Measurements from ENCODE around the gene NOP58.
"Not testable (repeated sequence)": the region's sequence is repeated elsewhere in the genome, so short reads cannot be mapped to it uniquely, and the experiment has no call there.

Gene NOP58

DNA sequence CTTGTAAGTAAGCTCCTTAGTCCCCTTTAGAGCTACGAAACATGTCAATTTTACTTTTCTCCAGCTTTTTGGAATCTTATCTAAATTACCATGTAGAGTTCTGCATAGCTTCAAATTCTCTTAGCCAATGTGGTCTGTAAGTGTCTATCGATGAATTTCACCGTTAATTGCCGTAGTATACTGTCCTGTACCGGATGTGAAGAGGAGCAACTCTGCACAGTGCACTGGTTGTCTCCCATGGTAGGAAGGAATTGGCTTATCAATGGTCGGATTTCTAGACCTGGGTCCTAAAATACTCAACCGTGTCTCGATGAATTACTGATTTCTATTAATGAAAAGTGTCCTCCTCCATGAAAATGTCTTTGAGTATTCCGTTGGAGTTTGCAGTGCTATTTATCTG is 1.9 kb downstream of the NOP58 start:
- Histone ChIP-seq H3K4me3 (peak overlapping the region; percentile 74 to 94 (median 88)), H3K27ac (peak overlapping the region in 9 of 11 experiments; percentile 7 to 98 (median 95); a peak in 12 of 22 replicates), H3K36me3 (peaks cover 0 to 40% (median 19%) of the 10 kb centered on the region in 11 experiments; a peak in 11 of 22 replicates), H3K9me3 (replicated peaks in 1 of 11) (no peaks in the 10 kb centered on the region), H4K20me1 (peaks cover 59 to 68% (median 63%) of the 10 kb centered on the region in 11 experiments; a peak in 21 of 22 replicates), H3K27me3 (no peaks in the 10 kb centered on the region), H3K4me2 (peak overlapping the region; percentile 80 to 97 (median 88)), H3K4me1 (peaks cover 40 to 57% (median 53%) of the 10 kb centered on the region in 10 experiments), H3K9ac (peak overlapping the region; percentile 91 to 98 (median 96))
- no peak for TF ChIP-seq Cebpa-rat (IDR thresholded peaks at IDR 0.05)

DNA sequence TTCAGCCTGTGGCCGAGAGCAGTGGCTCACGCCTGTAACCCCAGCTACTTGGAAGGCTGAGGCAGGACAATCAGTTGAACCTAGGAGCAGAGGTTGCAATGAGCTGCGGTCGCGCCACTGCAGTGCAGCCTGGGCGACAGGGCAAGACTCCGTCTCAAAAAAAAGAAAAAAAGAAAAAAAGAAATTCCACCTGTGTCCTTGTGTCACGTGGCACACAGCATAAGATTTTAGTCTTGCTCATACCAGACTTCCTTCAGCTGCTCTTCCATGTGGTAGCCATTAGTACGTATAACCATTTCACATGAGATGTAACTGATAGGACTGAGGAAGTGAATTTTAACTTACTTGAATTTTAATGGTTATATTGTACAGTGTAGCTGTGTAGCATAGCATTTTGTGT is 4.0 kb downstream of the NOP58 start:
- TF ChIP-seq Cebpa-rat (IDR thresholded peaks at IDR 0.05), result no peak
- H3K27me3 ChIP-seq, result no peaks in the 10 kb centered on the region
- H4K20me1 ChIP-seq, result peaks cover 78 to 89% (median 84%) of the 10 kb centered on the region in 11 experiments; a peak in 21 of 22 replicates
- H3K4me3 ChIP-seq, result peak overlapping the region in 2 of 10 experiments; percentile 19 to 88; a peak in 2 of 20 replicates
- peak overlapping the region; percentile 80 to 97 (median 88) for H3K4me2 ChIP-seq
- no peak overlapping the region for H3K27ac ChIP-seq
- H3K4me1 ChIP-seq, result peaks cover 34 to 59% (median 51%) of the 10 kb centered on the region in 10 experiments
- H3K9ac ChIP-seq, result peak overlapping the region in 1 of 11 experiments; percentile 1; a peak in 1 of 22 replicates
- peaks cover 0 to 51% (median 30%) of the 10 kb centered on the region in 11 experiments; a peak in 17 of 22 replicates for H3K36me3 ChIP-seq
- H3K9me3 ChIP-seq (replicated peaks in 1 of 11), result no peaks in the 10 kb centered on the region

DNA sequence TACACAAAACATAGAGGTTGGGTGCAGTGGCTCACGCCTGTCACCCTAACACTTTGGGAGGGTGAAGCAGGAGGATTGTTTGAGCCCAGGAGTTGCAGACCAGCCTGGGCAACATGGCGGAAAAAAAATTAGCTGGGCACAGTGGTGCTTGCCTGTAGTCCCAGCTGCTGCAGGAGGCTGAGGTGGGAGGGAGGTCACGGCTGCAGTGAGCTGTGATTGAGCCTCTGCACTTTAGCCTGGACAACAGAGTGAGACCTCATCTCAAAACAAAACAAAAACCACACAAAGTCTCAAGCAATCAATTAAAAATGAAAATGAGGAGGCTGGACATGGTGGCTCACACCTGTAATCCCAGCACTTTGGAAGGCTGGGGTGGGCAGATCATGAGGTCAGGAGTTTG is 4.9 kb downstream of the NOP58 start:
- no peaks in the 10 kb centered on the region for H3K27me3 ChIP-seq
- no peak overlapping the region for H3K27ac ChIP-seq
- no peaks in the 10 kb centered on the region for H3K9me3 ChIP-seq (replicated peaks in 1 of 11)
- peak overlapping the region; percentile 33 to 97 (median 87) for H3K4me2 ChIP-seq
- H4K20me1 ChIP-seq, result peaks cover 87 to 98% (median 93%) of the 10 kb centered on the region in 11 experiments; a peak in 21 of 22 replicates
- H3K9ac ChIP-seq, result peak overlapping the region in 5 of 11 experiments; percentile 12 to 43 (median 36); a peak in 7 of 22 replicates
- 0 out of 20 replicates have a peak overlapping the region, but pooled peaks of 1 of the 10 experiments have one; percentile 4 for H3K4me3 ChIP-seq
- TF ChIP-seq Cebpa-rat (IDR thresholded peaks at IDR 0.05), result no peak
- peaks cover 31 to 59% (median 50%) of the 10 kb centered on the region in 10 experiments for H3K4me1 ChIP-seq
- peaks cover 5 to 60% (median 39%) of the 10 kb centered on the region in 11 experiments for H3K36me3 ChIP-seq

DNA sequence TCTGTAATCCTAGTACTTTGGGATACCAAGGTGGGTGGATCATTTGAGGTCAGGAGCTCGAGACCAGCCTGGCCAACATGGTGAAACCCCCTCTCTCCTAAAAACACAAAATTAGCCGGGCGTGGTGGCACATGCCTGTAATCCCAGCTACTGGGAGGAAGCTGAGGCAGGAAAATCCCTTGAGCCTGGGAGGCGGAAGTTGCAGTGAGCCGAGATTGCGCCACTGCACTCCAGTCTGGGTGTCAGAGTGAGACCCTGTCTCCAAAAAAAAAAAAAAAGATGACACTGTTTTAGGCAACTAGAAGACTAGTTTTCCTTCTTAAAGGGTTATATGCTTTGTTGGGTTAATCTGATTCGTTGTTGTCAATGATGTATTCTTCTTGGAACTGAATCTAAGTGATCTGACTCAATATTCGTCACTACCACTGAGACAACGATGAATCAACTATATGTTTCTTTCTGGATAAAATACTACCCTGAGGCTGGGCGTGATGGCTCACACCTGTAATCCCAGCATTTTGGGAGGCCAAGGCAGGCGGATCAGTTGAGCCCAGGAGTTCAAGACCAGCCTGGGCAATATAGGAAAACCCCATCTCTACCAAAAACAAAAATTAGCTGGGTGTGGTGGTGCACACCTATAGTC is 10.6 kb downstream of the NOP58 start:
- H3K9me3 ChIP-seq (replicated peaks in 1 of 11); H3K27ac ChIP-seq; H3K4me3 ChIP-seq; H3K9ac ChIP-seq; H3K27me3 ChIP-seq: not testable (repeated sequence)
- Histone ChIP-seq H3K36me3 (peaks cover 46 to 94% (median 81%) of the 10 kb centered on the region in 11 experiments), H3K4me1 (peaks cover 4 to 56% (median 31%) of the 10 kb centered on the region in 10 experiments; a peak in 19 of 20 replicates), H4K20me1 (peaks cover 87 to 100% (median 100%) of the 10 kb centered on the region in 11 experiments; a peak in 21 of 22 replicates), H3K4me2 (peak overlapping the region in 2 of 11 experiments; percentile 19 to 24; a peak in 2 of 22 replicates)

DNA sequence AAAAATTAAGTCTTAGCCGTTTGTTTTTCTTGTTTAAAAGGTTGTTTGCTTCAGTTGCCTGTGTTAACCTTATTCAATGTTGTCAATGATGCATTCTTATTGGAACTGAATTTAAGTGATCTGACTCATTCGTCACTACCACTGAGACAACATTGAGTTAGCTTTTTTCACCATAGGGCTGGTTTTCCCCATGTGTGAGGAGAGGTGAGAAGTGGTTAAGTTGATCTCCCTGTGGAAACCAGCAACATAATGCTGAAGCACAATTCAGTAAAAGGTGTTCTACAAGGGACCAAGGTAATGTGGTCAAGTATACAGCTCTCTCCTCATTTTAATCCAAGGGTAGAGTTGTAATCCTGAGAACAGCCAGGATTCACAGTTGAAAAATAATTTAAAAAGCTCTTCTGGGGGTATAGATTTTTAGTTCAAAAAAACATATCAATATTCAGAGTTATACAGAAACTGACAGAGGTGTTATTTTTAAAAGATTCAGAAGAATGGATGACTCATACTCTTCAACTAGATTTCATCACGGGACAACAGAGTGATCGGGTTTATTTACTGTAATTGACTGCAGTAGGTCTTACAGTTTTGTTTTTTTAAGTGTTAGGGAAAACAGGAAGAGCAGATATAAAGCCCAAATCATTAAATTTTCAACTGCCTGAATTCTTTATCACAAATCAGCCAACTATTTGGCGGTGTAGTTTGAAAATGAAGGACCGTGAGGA is 12.6 kb downstream of the NOP58 start:
- H3K27me3 ChIP-seq, result no peaks in the 10 kb centered on the region
- H3K9me3 ChIP-seq (replicated peaks in 1 of 11), result no peaks in the 10 kb centered on the region
- H3K27ac ChIP-seq, result peak overlapping the region in 5 of 11 experiments; percentile 14 to 56 (median 50); a peak in 6 of 22 replicates
- no peak for TF ChIP-seq Cebpa-rat (IDR thresholded peaks at IDR 0.05)
- H3K36me3 ChIP-seq, result peaks cover 66 to 100% (median 92%) of the 10 kb centered on the region in 11 experiments
- no peak overlapping the region for H3K4me3 ChIP-seq
- peaks cover 67 to 100% (median 100%) of the 10 kb centered on the region in 11 experiments; a peak in 21 of 22 replicates for H4K20me1 ChIP-seq
- peak overlapping the region in 3 of 11 experiments; percentile 31 to 53 (median 39); a peak in 2 of 22 replicates for H3K9ac ChIP-seq
- peaks cover 0 to 39% (median 17%) of the 10 kb centered on the region in 10 experiments; a peak in 12 of 20 replicates for H3K4me1 ChIP-seq
- peak overlapping the region in 4 of 11 experiments; percentile 39 to 65 (median 61); a peak in 6 of 22 replicates for H3K4me2 ChIP-seq

DNA sequence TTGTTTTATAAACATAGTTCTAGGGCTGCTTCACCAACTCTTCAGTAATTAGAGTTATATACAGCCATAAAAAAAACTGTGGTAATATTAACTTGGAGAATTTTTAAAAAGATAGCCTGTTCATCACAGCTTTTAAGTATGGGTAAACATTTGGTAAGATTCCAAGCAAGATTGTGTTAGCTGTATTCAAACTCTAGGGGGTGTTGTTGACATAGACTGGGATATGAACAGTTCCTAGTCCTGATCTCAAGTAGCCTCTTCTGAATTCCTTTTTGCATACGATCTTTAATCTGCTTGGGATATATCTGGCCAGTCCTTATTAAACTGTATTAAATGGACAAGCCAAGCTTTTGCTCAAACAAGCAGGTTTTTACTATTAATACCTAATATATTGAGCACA is 13.4 kb downstream of the NOP58 start:
- no peak for TF ChIP-seq Cebpa-rat (IDR thresholded peaks at IDR 0.05)
- peaks cover 74 to 100% (median 97%) of the 10 kb centered on the region in 11 experiments for H3K36me3 ChIP-seq
- peak overlapping the region in 1 of 11 experiments; percentile 53; a peak in 1 of 22 replicates for H3K9ac ChIP-seq
- H3K4me3 ChIP-seq, result no peak overlapping the region
- H4K20me1 ChIP-seq, result peaks cover 59 to 100% (median 100%) of the 10 kb centered on the region in 11 experiments; a peak in 21 of 22 replicates
- H3K4me2 ChIP-seq, result peak overlapping the region in 3 of 11 experiments; percentile 59 to 65 (median 63); a peak in 4 of 22 replicates
- no peaks in the 10 kb centered on the region for H3K27me3 ChIP-seq
- H3K9me3 ChIP-seq (replicated peaks in 1 of 11), result no peaks in the 10 kb centered on the region
- H3K27ac ChIP-seq, result peak overlapping the region in 4 of 11 experiments; percentile 31 to 56 (median 50); a peak in 6 of 22 replicates
- H3K4me1 ChIP-seq, result peaks cover 0 to 39% (median 17%) of the 10 kb centered on the region in 10 experiments; a peak in 12 of 20 replicates

DNA sequence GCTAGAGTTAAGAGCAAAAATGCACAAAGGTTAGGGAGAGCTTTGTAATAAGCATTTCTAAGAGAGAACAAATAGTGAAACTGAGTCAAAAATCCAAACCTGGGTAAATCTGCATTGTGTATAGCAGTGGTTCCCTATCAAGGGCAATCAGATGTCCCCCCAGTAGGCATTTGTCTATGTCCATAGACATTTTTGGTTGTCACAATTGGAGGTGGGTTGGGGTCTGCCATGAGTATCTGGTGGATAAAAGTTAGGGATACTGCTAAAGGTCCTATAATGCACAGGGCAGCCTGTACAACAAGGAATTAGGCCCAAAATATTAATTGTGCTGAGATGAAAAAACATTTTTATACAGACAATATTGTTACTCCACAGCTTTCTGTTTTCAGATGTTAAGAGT is 21.0 kb downstream of the NOP58 start:
- Histone ChIP-seq H3K27me3 (no peaks in the 10 kb centered on the region), H4K20me1 (peaks cover 4 to 100% (median 99%) of the 10 kb centered on the region in 11 experiments; a peak in 20 of 22 replicates), H3K36me3 (peaks cover 100% of the 10 kb centered on the region in 11 experiments)

DNA sequence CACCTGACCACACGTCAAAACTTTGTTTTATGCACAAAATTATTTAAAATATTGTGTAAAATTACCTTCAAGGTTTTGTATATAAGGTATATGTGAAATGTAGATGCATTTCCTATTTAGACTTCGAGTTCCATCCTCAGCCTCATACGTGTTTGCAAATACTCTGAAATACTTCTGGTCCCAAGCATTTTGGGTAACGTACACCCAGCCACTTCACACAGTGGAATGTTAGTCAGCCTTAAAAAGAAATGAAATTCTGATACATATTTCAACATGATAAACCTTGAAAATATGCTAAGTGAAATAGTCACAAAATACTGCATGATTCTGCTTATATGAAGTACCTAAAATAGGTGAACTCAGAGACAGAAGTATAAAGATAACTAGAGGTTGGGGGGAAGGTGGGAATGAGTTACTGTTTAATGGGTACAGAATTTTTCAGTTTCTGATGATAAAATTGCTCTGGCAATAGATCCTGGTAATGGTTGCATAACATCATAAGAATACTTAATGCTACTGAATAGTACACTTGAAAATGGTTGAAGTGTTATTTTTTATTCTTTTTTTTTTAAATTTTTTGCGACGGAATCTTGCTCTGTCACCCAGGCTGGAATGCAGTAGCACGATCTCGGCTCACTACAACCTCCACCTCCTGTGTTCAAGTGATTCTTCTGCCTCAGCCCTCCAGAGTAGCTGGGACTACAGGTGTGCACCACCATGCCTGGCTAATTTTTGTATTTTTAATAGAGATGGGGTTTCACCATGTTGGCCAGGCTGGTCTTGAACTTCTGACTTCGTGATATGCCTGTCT is 24.0 kb downstream of the NOP58 start:
- H4K20me1 ChIP-seq, result peaks cover 4 to 100% (median 97%) of the 10 kb centered on the region in 11 experiments; a peak in 20 of 22 replicates
- H3K27ac ChIP-seq, result no peak overlapping the region
- no peak for TF ChIP-seq Cebpa-rat (IDR thresholded peaks at IDR 0.05)
- H3K4me1 ChIP-seq, result peaks cover 0 to 11% (median 0%) of the 10 kb centered on the region in 10 experiments; a peak in 1 of 20 replicates
- no peak overlapping the region for H3K9ac ChIP-seq
- H3K9me3 ChIP-seq (replicated peaks in 1 of 11), result no peaks in the 10 kb centered on the region
- no peaks in the 10 kb centered on the region for H3K27me3 ChIP-seq
- no peak overlapping the region for H3K4me3 ChIP-seq
- H3K4me2 ChIP-seq, result no peak overlapping the region
- H3K36me3 ChIP-seq, result peaks cover 98 to 100% (median 100%) of the 10 kb centered on the region in 11 experiments

More for the DNA sequence above, 21.0 kb downstream of the NOP58 start:
- Histone ChIP-seq H3K27ac (no peak overlapping the region), H3K9me3 (replicated peaks in 1 of 11) (no peaks in the 10 kb centered on the region), H3K9ac (no peak overlapping the region), H3K4me2 (no peak overlapping the region), H3K4me1 (no peaks in the 10 kb centered on the region), H3K4me3 (no peak overlapping the region)
- TF ChIP-seq Cebpa-rat (IDR thresholded peaks at IDR 0.05), result no peak
